ENCODE data around the gene PDE4C. TPM values are rescaled to one million over a fixed set of nuclear protein-coding genes. Genes with fewer than 3 reads are reported as not detected.
A peak's percentile ranks its signal among the peaks of the same experiment; 100 is the strongest.

Gene PDE4C
- total RNA-seq, 1 experiment from 2014 or later = 3.0 TPM

- TF ChIP-seq ARID4B (CRISPR knock-in tag; IDR thresholded peaks at IDR 0.05; ENCODE audit: borderline replicate concordance) (peak; percentile 65; the same call in 1 of the 2 replicates), ZNF396 (CRISPR knock-in tag; IDR thresholded peaks at IDR 0.05; ENCODE audit: borderline replicate concordance) (no peak), ZNF532 (CRISPR knock-in tag; IDR thresholded peaks at IDR 0.05; ENCODE audit: borderline replicate concordance) (no peak), ZNF425 (CRISPR knock-in tag; conservative IDR thresholded peaks at IDR 0.05) (no peak), TP53 (CRISPR knock-in tag; IDR thresholded peaks at IDR 0.05) (0 out of 2 replicates have a peak, but pooled peaks have one; percentile 41), PRRX2 (CRISPR knock-in tag; IDR thresholded peaks at IDR 0.05) (no peak), MLX (CRISPR knock-in tag; IDR thresholded peaks at IDR 0.05) (no peak), ERG (CRISPR knock-in tag; IDR thresholded peaks at IDR 0.05) (no peak), CREM (CRISPR knock-in tag; IDR thresholded peaks at IDR 0.05) (no peak), IRF2 (CRISPR knock-in tag; IDR thresholded peaks at IDR 0.05; ENCODE audit: borderline replicate concordance, low read depth) (no peak), USF2 (CRISPR knock-in tag; IDR thresholded peaks at IDR 0.05) (peak; percentile 82), FOXJ3 (CRISPR knock-in tag; IDR thresholded peaks at IDR 0.05; ENCODE audit: borderline replicate concordance) (no peak), IRF1 (CRISPR knock-in tag; IDR thresholded peaks at IDR 0.05) (no peak; the same call in 1 of the 2 replicates), AR (CRISPR knock-in tag; IDR thresholded peaks at IDR 0.05) (no peak), ZNF671 (CRISPR knock-in tag; IDR thresholded peaks at IDR 0.05) (no peak), PREB (CRISPR knock-in tag; IDR thresholded peaks at IDR 0.05; ENCODE audit: borderline replicate concordance) (no peak), GTF2I (CRISPR knock-in tag; conservative IDR thresholded peaks at IDR 0.05) (no peak), GABPB1 (CRISPR knock-in tag; IDR thresholded peaks at IDR 0.05) (no peak), OVOL2 (CRISPR knock-in tag; IDR thresholded peaks at IDR 0.05; ENCODE audit: borderline replicate concordance) (no peak)
Observed at GRCh38 chr19:18202778-18203407, 23.3 kb downstream of the PDE4C start (continued).
